HEK293T (cell line): Measurements from ENCODE around the gene HOXA11.

Source experiments
- TARDBP ChIP-seq: fragments of 450-650 bp; IDR thresholded peaks from 2 replicates; pipeline ENCODE4 v1.6.1; 2016
- ZNF384 ChIP-seq: fragments of 450-650 bp; IDR thresholded peaks from 2 replicates; pipeline ENCODE4 v1.6.1; 2016

- TF ChIP-seq TARDBP (no peak), ZNF384 (no peak)
Observed at GRCh38 chr7:27202862-27203134, 17.8 kb upstream of the HOXA11 start.
